ENCODE results near the gene NEK3.
A peak's percentile ranks its signal among the peaks of the same experiment; 100 is the strongest.
"Not testable (repeated sequence)": the region's sequence is repeated elsewhere in the genome, so short reads cannot be mapped to it uniquely, and the experiment has no call there.

Gene NEK3, protein sequence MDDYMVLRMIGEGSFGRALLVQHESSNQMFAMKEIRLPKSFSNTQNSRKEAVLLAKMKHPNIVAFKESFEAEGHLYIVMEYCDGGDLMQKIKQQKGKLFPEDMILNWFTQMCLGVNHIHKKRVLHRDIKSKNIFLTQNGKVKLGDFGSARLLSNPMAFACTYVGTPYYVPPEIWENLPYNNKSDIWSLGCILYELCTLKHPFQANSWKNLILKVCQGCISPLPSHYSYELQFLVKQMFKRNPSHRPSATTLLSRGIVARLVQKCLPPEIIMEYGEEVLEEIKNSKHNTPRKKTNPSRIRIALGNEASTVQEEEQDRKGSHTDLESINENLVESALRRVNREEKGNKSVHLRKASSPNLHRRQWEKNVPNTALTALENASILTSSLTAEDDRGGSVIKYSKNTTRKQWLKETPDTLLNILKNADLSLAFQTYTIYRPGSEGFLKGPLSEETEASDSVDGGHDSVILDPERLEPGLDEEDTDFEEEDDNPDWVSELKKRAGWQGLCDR

DNA sequence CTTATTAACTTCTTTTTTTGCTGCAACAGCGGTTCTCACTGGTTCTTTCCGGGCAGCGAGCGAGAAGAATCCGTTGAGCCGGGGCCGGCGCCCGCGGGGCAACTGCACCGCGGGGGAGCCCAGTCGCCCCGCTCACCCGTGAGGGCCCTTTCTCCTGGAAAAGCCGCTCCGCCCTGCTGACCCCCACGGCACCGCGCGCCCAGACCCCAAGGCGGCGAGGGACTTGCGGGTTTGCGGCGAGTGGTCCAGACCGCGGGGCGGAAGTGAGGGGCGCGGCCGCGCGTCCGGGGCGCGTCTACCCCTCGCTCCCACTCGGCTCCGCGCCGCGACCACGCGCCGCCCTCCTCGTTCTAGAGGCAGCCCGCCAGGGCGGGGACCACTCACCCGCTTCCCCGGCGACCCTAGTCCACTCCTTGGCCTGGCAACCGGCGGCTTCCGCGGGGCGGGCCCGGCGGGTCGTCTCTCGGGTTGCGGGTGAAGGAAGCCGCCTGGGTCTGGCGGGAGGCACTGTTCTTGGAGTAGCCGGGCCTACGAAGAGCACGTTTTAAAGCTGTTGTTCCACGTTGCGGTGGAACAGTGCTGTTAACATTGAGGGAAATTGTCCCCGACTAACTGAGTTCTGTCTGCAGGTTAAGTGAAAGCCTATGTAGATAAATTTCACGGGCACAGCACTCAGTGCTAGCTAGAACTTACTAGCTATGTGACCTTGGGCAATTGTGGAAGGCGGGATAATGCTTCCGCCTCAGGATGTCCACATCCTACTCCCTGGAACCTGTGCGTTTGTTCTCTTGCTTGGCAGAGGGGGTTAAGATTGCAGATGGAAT is at the start of gene NEK3:
TSS of gene NEK3 (minus strand) at position 439 of the 824 bp plus-strand sequence. CDS start 3,406 bp downstream, outside the sequence.
- DNase-seq, result peak; percentile 79
- in situ Hi-C loops (cut with MboI; ENCODE audit: low pct_unique_long_range_greater_than_20kb, low sequenced_read_pairs), result no loop called here

GRCh38 chr13:52208384-52208783 is 49.0 kb upstream of the NEK3 start:
- in situ Hi-C loops (cut with MboI; ENCODE audit: low pct_unique_long_range_greater_than_20kb, low sequenced_read_pairs); DNase-seq: not testable (repeated sequence)

DNA sequence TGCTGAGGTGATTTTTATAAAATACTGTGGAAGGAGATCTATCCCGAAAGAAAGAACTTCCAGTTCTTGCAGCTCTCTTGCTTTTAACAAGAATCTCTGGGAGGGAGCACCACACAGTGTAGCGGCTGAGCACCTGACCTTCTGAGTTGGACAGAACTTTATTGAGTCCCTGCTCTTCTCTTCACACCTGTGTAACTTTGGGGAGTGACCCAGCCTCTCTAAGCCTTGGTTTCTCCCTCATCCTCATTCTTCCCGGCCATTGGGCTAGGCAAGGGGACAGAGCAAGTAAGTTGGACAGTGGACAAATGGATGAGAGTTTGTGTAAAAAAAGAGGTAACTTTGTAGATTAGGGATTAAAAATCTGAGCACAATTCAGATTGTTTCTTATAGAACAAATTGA is 48.5 kb upstream of the NEK3 start:
- in situ Hi-C loops (cut with MboI; ENCODE audit: low pct_unique_long_range_greater_than_20kb, low sequenced_read_pairs); DNase-seq: not testable (repeated sequence)

DNA sequence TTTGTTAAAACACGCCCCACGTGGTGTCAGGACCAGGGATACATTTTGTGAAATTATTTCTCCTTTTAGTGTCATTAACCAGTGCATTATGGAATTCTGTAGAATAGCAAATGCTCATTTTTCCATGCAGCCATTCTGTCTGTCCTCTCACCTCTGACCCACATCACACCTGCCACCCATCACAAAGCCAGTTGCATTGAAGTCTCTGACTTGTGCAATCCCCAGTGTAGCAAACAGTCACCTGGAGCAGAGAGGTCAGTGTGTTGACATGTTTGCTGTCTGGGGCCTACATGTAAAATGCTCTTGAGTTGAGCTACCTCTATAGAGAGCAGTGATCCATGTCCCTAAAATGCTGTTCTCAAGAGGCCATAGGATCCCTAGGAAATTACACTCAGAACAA is 47.9 kb upstream of the NEK3 start:
- in situ Hi-C loops (cut with MboI; ENCODE audit: low pct_unique_long_range_greater_than_20kb, low sequenced_read_pairs); DNase-seq: not testable (repeated sequence)

- in situ Hi-C loops (cut with MboI; ENCODE audit: low pct_unique_long_range_greater_than_20kb, low sequenced_read_pairs); DNase-seq: not testable (repeated sequence)
Observed at GRCh38 chr13:52204546-52204945, 45.1 kb upstream of the NEK3 start.

DNA sequence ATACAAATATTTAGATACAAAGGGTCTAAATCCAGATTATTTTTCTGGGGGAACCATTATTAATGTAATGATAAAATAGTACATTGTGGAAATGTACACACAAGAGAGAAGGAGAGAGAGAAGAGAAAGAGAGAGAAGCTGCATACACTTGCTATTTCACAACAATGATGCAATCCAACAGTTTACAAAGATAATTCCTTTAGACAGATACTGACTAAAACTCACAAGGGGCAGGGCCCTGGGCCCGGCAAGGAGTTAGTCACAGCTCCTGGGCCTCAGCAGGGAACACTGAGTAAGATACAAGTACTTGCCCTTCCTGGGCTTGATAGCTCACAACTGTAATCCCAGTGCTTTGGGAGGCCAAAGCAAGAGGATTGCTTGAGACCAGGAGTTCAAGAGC is 44.5 kb upstream of the NEK3 start:
- in situ Hi-C loops (cut with MboI; ENCODE audit: low pct_unique_long_range_greater_than_20kb, low sequenced_read_pairs), result not testable (repeated sequence)

DNA sequence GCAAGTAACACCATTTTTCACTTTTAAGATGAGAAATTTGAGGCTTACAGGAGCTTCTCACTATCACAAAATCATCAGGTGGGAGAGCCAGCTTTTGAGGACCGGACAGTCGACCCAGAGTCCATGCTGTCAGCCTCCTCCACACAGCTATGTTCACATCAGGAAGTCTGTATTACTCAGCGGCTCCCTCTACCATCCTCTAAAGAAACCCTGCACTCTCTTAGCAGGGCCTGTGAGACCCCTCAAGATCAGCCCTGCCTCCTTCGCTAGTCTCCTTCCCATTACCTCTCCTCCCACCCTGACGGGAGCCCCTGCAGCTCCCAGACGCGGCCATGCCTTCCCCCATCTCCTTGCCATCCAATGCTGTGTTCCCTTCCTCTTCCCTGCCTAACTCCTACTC is 43.1 kb upstream of the NEK3 start:
- in situ Hi-C loops (cut with MboI; ENCODE audit: low pct_unique_long_range_greater_than_20kb, low sequenced_read_pairs), result not testable (repeated sequence)
- DNase-seq, result peak; percentile 25

More for the DNA sequence above, 44.5 kb upstream of the NEK3 start:
- peak; percentile 16 for DNase-seq

- in situ Hi-C loops (cut with MboI; ENCODE audit: low pct_unique_long_range_greater_than_20kb, low sequenced_read_pairs), result not testable (repeated sequence)
Observed at GRCh38 chr13:52201439-52202193, 42.2 kb upstream of the NEK3 start.

GRCh38 chr13:52195401-52195837 is 36.0 kb upstream of the NEK3 start:
- in situ Hi-C loops (cut with MboI; ENCODE audit: low pct_unique_long_range_greater_than_20kb, low sequenced_read_pairs), result no loop called here
- DNase-seq, result no peak

More at GRCh38 chr13:52201439-52202193, 42.2 kb upstream of the NEK3 start:
- DNase-seq, result peak; percentile 64

DNA sequence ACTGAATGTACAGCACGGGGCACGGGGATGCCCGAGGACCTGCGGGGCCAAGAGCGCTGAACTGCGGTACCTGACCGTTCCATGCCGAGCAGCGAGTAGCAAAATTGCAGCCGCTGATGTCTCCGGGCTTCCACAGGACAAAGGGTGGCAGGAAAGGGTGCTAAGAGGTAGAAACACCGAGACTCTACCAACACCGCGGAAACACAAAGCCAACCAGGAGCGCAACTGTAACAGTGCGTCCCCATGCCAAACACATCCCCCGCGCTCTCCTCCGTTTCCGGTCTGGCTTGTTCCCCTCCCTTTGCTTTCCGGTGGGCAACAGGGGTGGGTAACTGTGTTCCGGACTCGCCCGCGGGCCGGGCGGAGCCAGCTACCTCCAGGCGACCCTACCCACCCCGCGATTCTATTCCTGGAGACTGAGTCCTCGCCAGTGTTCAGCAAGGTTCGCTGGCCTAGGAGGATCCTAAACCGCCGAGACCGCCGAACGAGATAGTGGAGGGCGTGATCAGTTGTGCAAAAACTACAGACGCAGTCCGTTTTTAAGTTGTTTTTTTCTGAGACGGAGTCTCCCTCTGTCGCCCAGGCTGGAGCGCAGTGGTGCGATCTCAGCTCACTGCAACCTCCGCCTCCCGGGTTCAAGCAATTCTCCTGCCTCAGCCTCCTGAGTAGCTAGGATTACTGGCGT is 34.9 kb upstream of the NEK3 start:
- peak; percentile 92 for DNase-seq

GRCh38 chr13:52193587-52194183 is 34.3 kb upstream of the NEK3 start:
- DNase-seq; in situ Hi-C loops (cut with MboI; ENCODE audit: low pct_unique_long_range_greater_than_20kb, low sequenced_read_pairs): not testable (repeated sequence)

More for the DNA sequence above, 34.9 kb upstream of the NEK3 start:
- in situ Hi-C loops (cut with MboI; ENCODE audit: low pct_unique_long_range_greater_than_20kb, low sequenced_read_pairs), result no loop called here

- peak; percentile 68 for DNase-seq
Observed at GRCh38 chr13:52187424-52188187, 28.2 kb upstream of the NEK3 start.

GRCh38 chr13:52187029-52187423 is 27.6 kb upstream of the NEK3 start:
- in situ Hi-C loops (cut with MboI; ENCODE audit: low pct_unique_long_range_greater_than_20kb, low sequenced_read_pairs), result no loop called here
- no peak for DNase-seq

More at GRCh38 chr13:52187424-52188187, 28.2 kb upstream of the NEK3 start:
- in situ Hi-C loops (cut with MboI; ENCODE audit: low pct_unique_long_range_greater_than_20kb, low sequenced_read_pairs), result not testable (repeated sequence)

DNA sequence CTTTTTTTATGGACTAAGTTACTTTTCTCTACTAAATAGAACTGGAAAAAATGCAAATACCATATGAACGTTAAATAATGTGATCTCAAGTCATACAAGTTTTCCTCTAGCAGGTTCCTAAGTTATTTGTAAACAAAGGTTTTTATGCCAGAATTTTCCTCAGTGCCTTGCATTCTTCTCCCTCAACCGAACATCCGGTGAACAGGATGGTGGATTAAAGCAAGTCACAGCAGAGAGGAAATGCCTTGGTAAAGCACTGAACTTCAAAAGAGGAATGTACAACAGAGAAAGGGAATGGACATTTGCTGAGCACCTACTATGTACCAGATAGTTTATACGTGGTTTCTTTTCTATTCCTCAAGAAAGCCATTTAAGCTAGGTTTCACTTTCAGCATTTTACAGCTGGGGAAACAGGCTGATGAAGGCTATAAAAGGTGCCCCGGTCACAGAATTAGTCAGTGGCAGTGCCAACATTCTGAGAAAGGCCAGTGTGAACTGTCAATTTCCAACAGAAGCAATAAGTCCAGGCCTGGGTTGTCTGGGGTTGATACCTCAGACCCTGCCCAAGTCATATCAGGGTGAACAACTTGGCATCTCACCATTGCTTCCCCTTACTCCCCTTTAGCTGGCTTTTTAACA is 22.0 kb upstream of the NEK3 start:
- DNase-seq; in situ Hi-C loops (cut with MboI; ENCODE audit: low pct_unique_long_range_greater_than_20kb, low sequenced_read_pairs): not testable (repeated sequence)

DNA sequence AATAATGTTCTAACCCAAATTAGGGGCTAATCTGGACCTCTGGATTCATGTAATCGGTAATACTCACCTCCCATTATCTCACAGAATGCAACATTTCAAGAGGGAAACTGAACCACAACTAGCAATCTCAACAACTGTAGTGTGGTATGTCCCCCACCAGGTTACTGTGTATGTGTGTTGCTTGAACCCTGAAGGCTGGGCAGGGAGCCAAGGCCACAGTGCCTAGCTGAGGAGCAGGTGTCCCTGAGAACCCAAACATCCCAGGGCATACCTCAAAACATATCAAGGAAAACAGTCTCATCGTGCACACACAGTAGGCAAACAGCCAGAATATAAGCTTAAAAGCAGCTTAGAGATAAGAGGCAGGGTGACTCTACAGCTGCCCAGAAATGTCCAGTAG is 20.5 kb upstream of the NEK3 start:
- in situ Hi-C loops (cut with MboI; ENCODE audit: low pct_unique_long_range_greater_than_20kb, low sequenced_read_pairs), result no loop called here
- no peak for DNase-seq

- in situ Hi-C loops (cut with MboI; ENCODE audit: low pct_unique_long_range_greater_than_20kb, low sequenced_read_pairs), result no loop called here
- no peak for DNase-seq
Observed at GRCh38 chr13:52177276-52177675, 17.9 kb upstream of the NEK3 start.

DNA sequence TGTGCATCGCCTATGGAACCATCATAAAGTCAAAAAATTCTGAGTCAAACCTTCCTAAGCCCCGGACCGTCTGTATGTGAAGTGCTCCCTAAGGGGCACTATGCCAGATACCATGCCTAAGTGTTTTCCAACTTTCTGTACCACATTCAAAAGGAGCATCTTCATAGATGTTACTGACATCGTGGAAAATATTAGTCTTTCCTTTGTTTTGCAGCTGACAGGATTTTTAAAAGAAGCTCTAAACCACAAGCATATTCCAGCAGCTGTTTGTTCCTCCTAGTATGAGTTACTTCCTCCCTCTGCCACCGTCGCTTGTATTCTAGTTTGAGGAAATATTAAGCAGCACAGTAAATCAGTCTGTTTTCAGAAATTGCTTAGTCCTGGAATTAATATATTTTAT is 14.6 kb upstream of the NEK3 start:
- in situ Hi-C loops (cut with MboI; ENCODE audit: low pct_unique_long_range_greater_than_20kb, low sequenced_read_pairs), result not testable (repeated sequence)
- peak; percentile 60 for DNase-seq

Measured in KBM-7 (cell line).